ENCODE measurements around the gene ADAM30. TPM values are rescaled to one million over a fixed set of nuclear protein-coding genes. Genes with fewer than 3 reads are reported as not detected.

ADAM30 gene
- total RNA-seq, result not detected

DNA sequence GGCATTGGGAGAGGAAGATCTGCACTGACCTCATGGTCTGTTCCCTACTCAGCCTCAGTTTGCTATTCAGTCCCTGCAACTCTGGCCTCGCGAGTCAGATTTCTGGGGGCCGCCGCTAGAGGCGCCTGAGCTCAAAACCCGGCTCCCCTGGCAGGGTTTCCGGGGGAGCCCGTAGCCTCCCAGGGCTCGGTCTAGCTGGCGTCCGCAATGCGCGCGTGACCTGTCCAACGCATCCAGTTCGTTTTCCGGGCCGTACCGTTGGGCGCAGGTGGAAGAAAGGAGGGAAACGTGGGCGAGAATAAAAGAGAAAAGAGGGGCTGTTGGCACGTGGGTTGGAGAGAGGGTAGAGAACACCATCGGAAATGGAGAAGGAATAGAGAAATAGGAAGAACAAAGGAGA lies at the start of gene ADAM30:
TSS of gene ADAM30 (minus strand) at position 213 of the 400 bp plus-strand sequence. CDS start at position 34, 179 bp downstream.
- no peak for ATAC-seq

DNA sequence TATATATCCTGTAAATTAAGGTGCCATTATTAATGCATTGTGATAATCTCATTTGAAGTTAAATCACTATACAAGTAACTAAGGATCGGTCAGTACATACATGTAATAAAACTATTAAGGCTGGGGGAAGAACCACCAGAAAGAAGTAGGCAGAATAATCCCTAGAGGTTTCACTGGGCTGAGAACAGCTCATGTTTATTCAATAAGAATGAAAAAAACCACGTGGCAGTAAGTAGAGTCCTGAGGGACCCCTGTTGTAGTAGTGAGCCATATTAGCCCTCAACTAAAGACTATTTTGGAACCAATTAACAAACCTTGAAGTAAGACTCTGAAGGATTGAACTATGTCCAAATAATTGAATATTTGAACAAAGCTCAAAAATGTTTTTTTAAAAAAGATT lies 46.9 kb upstream of the ADAM30 start:
- ATAC-seq, result no peak

DNA sequence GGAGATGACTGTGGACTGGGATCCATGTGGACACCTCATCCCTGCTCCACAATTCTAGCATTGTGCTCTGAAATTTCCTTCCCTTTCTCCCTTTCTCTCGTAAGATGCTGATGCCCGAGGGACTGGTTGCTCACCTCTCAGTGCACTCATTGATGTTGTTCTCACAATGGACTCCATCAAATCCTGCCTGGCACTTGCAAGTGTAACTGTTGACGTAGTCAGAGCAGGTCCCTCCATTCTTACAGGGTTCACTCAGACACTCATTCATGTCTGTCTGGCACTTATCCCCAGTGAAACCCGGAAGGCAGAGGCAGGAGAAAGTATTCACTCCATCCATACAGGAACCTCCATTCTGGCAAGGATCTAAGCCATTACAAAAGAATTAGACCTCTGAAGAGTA lies 45.1 kb upstream of the ADAM30 start:
- no peak for ATAC-seq

- no peak for ATAC-seq
Observed at GRCh38 chr1:119940697-119941096, 44.4 kb upstream of the ADAM30 start.

GRCh38 chr1:119937198-119937597 lies 40.9 kb upstream of the ADAM30 start:
- no peak for ATAC-seq

- ATAC-seq, result no peak
Observed at GRCh38 chr1:119935915-119936314, 39.6 kb upstream of the ADAM30 start.

DNA sequence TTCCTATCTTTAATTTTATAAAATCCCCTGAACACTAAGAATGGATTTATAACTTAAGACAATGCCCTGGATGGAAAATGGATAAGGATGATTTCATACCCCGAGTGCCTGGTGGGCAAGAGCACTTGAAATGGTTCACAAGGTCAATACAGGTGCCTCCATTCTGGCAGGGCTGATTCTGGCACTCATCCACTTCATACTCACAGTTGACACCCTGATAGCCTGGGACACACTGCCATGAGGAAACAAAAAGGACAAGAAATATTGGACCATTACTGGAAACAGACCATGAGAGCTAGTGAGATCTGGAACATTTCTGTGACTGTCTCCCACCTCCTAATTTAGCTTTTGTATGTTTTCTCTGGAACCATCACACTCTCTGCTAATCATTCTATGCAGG lies 39.1 kb upstream of the ADAM30 start:
- ATAC-seq, result no peak

- no peak for ATAC-seq
Observed at GRCh38 chr1:119933397-119933796, 37.1 kb upstream of the ADAM30 start.

DNA sequence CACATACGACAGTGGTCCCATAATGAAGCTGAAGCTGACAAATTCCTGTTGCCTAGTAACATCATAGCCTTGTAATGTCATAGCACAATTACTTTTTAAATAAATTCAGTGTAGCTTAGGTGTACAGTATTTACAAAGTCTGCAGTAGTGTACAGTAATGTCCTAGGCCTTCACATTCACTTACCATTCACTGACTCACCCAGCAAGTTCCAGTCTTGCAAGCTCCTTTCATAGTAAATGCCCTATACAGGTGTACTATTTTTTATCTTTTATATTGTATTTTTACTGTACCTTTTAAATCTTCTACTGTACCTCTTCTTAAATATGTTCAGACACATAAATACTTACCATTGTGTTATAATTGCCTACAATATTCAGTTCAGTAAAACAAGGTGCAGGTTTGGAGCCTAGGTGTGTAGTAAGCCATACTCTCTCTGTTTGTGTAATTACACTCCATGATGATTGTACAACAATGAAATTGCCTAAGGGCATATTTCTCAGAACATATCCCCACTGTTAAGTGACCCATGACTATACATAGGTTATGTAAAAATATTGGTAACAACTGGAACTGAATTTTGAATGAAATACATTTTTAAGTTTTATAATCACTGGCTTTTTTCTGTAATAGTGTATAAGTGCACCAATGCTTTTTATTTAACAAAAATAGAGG lies 33.5 kb upstream of the ADAM30 start:
- peak; percentile 57 for ATAC-seq

- no peak for ATAC-seq
Observed at GRCh38 chr1:119926553-119926952, 30.2 kb upstream of the ADAM30 start.

GRCh38 chr1:119924948-119925898 lies 28.9 kb upstream of the ADAM30 start:
- no peak for ATAC-seq

DNA sequence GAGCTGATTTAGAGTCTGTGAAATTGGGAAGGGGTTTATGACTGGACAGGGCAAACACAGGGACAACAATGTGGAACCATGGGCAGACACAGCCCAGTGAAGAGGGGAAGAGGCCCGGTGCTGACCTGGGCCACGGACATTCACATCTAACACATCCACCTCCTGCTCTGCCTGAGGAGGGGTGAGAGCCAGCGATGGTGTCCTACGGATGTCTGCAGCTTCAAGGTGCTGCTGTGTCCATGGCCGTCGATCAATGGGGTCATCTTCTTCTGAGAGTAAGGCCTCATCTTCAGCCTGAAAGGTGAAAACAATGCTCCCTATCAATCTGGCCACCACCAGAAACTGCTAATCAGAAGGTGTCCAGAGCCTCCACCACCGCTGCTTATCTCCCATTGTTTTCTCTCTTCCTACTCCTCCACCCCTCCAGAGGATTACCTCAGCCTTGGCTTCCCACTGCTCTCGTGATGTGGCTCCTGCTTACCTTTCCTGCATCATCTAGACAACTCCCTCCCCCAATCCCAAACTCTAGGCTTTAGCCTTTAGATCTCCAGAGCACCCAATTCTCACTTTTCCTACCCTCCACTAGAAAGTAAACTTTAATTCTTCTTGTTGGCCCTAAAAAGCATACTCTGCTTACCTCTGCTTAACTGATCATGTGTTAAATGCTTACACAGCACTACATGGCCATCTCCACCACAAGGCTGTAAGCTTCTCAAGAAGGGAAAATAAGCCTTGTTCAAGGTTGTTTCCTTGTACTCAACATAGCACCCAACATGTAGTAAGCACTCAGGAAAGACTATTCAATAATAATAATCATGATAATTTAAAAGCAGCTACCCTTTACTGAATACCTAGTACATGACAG lies 24.0 kb upstream of the ADAM30 start:
- no peak for ATAC-seq

GRCh38 chr1:119919241-119919640 lies 22.9 kb upstream of the ADAM30 start:
- ATAC-seq, result no peak

DNA sequence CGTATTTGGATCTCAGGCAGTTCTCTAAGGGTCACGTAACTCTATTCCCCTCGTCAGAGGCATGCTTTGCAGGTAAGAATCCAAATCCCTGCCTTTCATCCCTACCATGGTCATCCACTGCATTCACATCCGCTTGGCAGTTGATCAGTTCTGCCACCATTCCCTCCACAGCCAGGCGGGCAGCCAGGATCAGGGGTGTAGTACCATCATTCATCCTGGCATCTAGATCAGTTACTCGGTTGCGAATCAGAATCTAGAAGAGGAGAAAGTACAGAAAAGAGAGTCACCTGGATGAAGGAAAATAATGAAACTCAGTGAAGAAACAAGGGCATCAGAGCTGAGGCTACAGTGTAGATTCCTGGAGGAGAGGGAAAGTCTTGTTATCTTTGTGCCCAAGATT lies 22.0 kb upstream of the ADAM30 start:
- no peak for ATAC-seq

GRCh38 chr1:119917304-119918055 lies 21.2 kb upstream of the ADAM30 start:
- ATAC-seq, result no peak

GRCh38 chr1:119915517-119915916 lies 19.2 kb upstream of the ADAM30 start:
- no peak for ATAC-seq

- ATAC-seq, result no peak
Observed at GRCh38 chr1:119914071-119914470, 17.8 kb upstream of the ADAM30 start.

DNA sequence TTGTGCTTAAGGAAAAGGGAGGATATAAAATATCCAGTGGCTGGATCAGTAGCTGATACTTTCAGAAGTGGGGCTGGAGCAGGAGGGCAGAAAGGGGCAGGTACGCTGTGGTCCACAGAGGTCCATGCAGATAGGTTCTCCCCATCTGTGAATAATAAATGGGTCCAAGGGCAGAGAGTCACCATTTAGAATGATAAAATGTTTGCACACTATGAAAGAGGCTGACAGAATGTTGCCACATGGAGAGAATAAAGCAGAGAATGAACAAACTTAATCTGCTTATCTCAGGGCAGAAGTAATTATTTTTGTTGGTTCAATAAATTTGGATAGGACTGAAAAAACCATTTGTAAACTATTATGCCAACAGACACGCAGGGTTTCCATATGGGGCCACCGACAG lies 16.6 kb upstream of the ADAM30 start:
- ATAC-seq, result no peak

DNA sequence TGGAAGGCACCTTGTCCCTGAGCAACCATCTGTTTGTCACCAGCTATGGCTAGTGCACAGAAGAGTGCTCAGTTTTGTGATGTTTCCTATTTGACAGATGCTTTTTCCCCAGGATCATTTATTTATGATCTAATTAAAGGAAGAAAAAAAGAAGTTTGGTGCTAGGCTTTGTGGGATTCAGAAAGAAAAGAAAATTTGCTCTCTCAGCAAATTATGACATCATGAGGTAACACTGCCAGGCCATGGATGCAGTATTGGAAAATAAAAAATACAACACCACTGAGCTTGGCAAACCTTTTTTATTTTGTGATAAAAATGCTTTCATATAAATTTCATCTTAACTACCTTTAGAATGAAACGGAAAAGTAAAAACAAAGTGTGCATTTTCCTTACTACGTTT lies 15.5 kb upstream of the ADAM30 start:
- no peak for ATAC-seq

- no peak for ATAC-seq
Observed at GRCh38 chr1:119910618-119911017, 14.3 kb upstream of the ADAM30 start.

DNA sequence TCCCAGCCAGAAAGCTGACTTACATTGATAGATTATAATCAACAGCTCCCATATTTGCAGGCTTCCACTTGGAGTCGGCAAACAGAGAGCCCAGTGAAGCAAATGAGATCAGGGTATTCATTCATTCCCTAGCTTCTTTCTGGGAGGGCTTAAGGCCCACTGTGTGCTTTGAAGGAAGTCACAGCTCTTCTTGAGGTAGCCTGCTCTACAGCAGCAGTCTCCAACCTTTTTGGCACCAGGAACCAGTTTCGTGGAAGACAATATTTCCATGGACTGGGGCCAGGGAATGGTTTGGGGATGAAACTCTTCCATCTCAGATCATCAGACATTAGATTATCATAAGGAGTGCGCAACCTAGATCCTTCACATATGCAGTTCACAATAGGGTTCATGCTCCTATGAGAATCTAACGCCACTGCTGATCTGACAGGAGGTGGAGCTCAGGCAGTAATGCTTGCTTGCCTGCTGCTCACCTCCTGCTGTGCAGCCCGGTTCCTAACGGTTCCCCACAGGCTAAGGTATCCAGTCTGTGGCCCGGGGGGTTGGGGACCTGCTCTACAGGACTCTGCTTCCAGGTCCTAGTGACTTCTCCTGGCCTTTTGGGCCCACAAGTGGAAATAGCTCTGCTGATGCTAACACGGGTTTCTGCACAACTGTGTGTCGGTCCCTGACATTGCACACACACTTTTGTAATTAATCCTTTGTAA lies 13.7 kb upstream of the ADAM30 start:
- no peak for ATAC-seq

DNA sequence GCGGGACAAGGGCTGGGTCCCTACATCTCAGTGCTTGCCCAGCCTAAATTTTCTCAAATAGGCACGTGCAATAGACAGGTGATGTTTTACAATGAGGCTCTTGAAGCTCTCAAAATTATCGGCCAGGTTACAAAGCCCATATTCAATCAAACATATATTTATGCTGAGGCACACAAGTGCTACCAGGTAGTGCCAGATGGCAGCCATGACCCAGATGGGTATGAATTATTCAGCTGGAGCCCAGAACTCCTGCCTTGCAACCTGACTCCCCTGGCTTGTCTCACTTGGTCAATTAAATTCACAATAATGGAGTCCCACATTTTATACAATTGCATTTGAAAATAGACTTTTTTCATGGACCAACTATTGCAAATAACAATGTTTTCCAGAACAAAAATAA lies 12.3 kb upstream of the ADAM30 start:
- ATAC-seq, result no peak
